H1 (cell line): Measurements from ENCODE around the gene SMAD7. TPM values are rescaled to one million over a fixed set of nuclear protein-coding genes. Genes with fewer than 3 reads are reported as not detected.

Experiments used
- CTCF ChIA-PET: fragments of 300-600 bp; sonication (Branson Sonifier 250); formaldehyde crosslinking; loops from one replicate; lab custom pipeline; 2021; ENCODE audit not compliant: partially characterized antibody; lab: Charles Lee
- POLR2A ChIA-PET: fragments of 300-600 bp; sonication (Branson Sonifier 250); formaldehyde crosslinking; loops from one replicate; lab custom pipeline; 2021; ENCODE audit warnings: inconsistent platforms; ENCODE audit not compliant: partially characterized antibody; lab: Charles Lee
- DNase-seq, 2 experiments: peaks; one replicate each; pipeline versions ENCODE4 v3.0.0 to v3.0.0-alpha.2; 2010 to 2022; ENCODE audit warnings: low spot score in 2 of 2, low read depth in 1 of 2, mixed read lengths in 1 of 2
- FAIRE-seq: peaks from 2 replicates; lab custom pipeline; 2011; peaks lifted over from hg19 to GRCh38; lab: Jason Lieb, UNC
- H2AFZ ChIP-seq: 2 replicates; pipeline ENCODE4 v1.8.1; 2012; ENCODE audit warnings: low read length, inconsistent platforms
- H2AK5ac ChIP-seq: 2 replicates; pipeline ENCODE4 v1.6.1; 2013; ENCODE audit warnings: low read depth, low read length
- H2BK120ac ChIP-seq: replicated peaks from 2 replicates; pipeline ENCODE3; 2013; ENCODE audit warnings: low read depth, low read length, inconsistent platforms
- H2BK12ac ChIP-seq: 2 replicates; pipeline ENCODE4 v1.6.1; 2013; ENCODE audit warnings: low read depth, low read length
- H2BK15ac ChIP-seq: 2 replicates; pipeline ENCODE4 v1.6.1; 2013; ENCODE audit warnings: low read length
- H2BK20ac ChIP-seq: 2 replicates; pipeline ENCODE4 v1.6.1; 2013; ENCODE audit warnings: low read length
- H2BK5ac ChIP-seq: 2 replicates; pipeline ENCODE4 v1.6.1; 2013; ENCODE audit warnings: low read depth, low read length
- H3K14ac ChIP-seq: 2 replicates; pipeline ENCODE4 v1.6.1; 2013; ENCODE audit warnings: inconsistent platforms; ENCODE audit not compliant: insufficient read length
- H3K18ac ChIP-seq: 2 replicates; pipeline ENCODE4 v1.6.1; 2013; ENCODE audit warnings: low read length; ENCODE audit errors: extremely low read depth
- H3K23ac ChIP-seq: 2 replicates; pipeline ENCODE4 v1.6.1; 2013; ENCODE audit warnings: inconsistent platforms; ENCODE audit not compliant: insufficient read length
- H3K23me2 ChIP-seq: 2 replicates; pipeline ENCODE4 v1.6.1; 2013; ENCODE audit warnings: low read depth, low read length
- H3K27ac ChIP-seq: 2 replicates; pipeline ENCODE4 v1.6.1; 2011; ENCODE audit warnings: low read depth, low read length, inconsistent platforms
- H3K27me3 ChIP-seq, 4 experiments: replicated peaks in 1 of 4; 1 replicate in 1 of 4; 2 replicates in 3 of 4; pipeline versions ENCODE4 v1.6.1 to v1.8.1; 2011 to 2013; ENCODE audit warnings: low read length in 3 of 4, mild to moderate bottlenecking in 3 of 4, inconsistent platforms in 2 of 4, mixed read lengths in 2 of 4, moderate library complexity in 1 of 4; ENCODE audit not compliant: control insufficient read depth in 3 of 4, insufficient read depth in 3 of 4; ENCODE audit errors: extremely low read depth in 1 of 4
- H3K36me3 ChIP-seq, 4 experiments: 2 replicates each; pipeline versions ENCODE4 v1.6.1 to v1.8.1; 2011 to 2013; ENCODE audit warnings: mild to moderate bottlenecking in 4 of 4, low read length in 3 of 4, moderate library complexity in 2 of 4, control low read depth in 1 of 4, inconsistent platforms in 1 of 4; ENCODE audit not compliant: insufficient read depth in 4 of 4, control insufficient read depth in 2 of 4
- H3K4ac ChIP-seq: replicated peaks from 2 replicates; pipeline ENCODE3; 2013; ENCODE audit warnings: low read length, low read depth, mixed read lengths, inconsistent platforms; ENCODE audit not compliant: insufficient read length
- H3K4me1 ChIP-seq, 4 experiments: replicated peaks in 1 of 4; 1 replicate in 1 of 4; 2 replicates in 3 of 4; pipeline versions ENCODE4 v1.6.1 to v1.8.1; 2011 to 2013; ENCODE audit warnings: low read length in 3 of 4, inconsistent platforms in 2 of 4, mixed read lengths in 1 of 4; ENCODE audit not compliant: insufficient read depth in 4 of 4, control insufficient read depth in 3 of 4
- H3K4me2 ChIP-seq, 2 experiments: 2 replicates each; pipeline versions ENCODE4 v1.6.1 to v1.8.1; 2011 to 2013; ENCODE audit warnings: low read depth in 2 of 2, low read length in 2 of 2, control low read depth in 1 of 2, inconsistent platforms in 1 of 2, mild to moderate bottlenecking in 1 of 2; ENCODE audit not compliant: insufficient read depth in 1 of 2
- H3K4me3 ChIP-seq, 4 experiments: fragments of 200-600, 300-600 bp in 1 of 4; sonication (generic), shearing (Covaris generic), sonication (Bioruptor Twin) in 1 of 4; 2 replicates each; pipeline versions ENCODE4 v1.5.1 to v1.8.1; 2011 to 2016; ENCODE audit warnings: low read length in 4 of 4, low read depth in 3 of 4, control low read depth in 2 of 4, inconsistent platforms in 2 of 4, mild to moderate bottlenecking in 2 of 4, mixed read lengths in 1 of 4, moderate library complexity in 1 of 4; ENCODE audit not compliant: insufficient read depth in 2 of 4; ENCODE audit errors: extremely low read depth in 1 of 4
- H3K56ac ChIP-seq: replicated peaks from 2 replicates; pipeline ENCODE3; 2013; ENCODE audit warnings: low read depth, mild to moderate bottlenecking, mixed read lengths, low read length, inconsistent platforms; ENCODE audit not compliant: insufficient read length
- H3K79me1 ChIP-seq: 2 replicates; pipeline ENCODE4 v1.6.1; 2013; ENCODE audit warnings: low read depth, low read length, control low read depth
- H3K79me2 ChIP-seq, 2 experiments: 2 replicates each; pipeline versions ENCODE4 v1.6.1 to v1.8.1; 2012 to 2013; ENCODE audit warnings: low read length in 2 of 2, mild to moderate bottlenecking in 2 of 2, inconsistent platforms in 1 of 2; ENCODE audit not compliant: insufficient read depth in 2 of 2, control insufficient read depth in 1 of 2
- H3K9ac ChIP-seq, 4 experiments: replicated peaks in 1 of 4; 1 replicate in 1 of 4; 2 replicates in 3 of 4; pipeline versions ENCODE4 v1.6.1 to v1.8.1; 2011 to 2013; ENCODE audit warnings: low read depth in 3 of 4, low read length in 3 of 4, control low read depth in 2 of 4, mild to moderate bottlenecking in 2 of 4, moderate library complexity in 2 of 4, inconsistent platforms in 1 of 4; ENCODE audit errors: extremely low read depth in 1 of 4
- H3K9me3 ChIP-seq, 2 experiments: 2 replicates each; pipeline versions ENCODE4 v1.6.1 to v1.8.1; 2012 to 2013; ENCODE audit warnings: mild to moderate bottlenecking in 2 of 2, moderate library complexity in 2 of 2, control low read depth in 1 of 2, inconsistent platforms in 1 of 2, low read depth in 1 of 2, low read length in 1 of 2, mixed read lengths in 1 of 2; ENCODE audit not compliant: insufficient read depth in 2 of 2
- H4K20me1 ChIP-seq, 2 experiments: replicated peaks in 1 of 2; 2 replicates each; pipeline versions ENCODE3 to v1.8.1; 2011 to 2013; ENCODE audit warnings: inconsistent platforms in 2 of 2, low read length in 2 of 2, mild to moderate bottlenecking in 1 of 2; ENCODE audit not compliant: insufficient read depth in 2 of 2, control insufficient read depth in 1 of 2
- H4K5ac ChIP-seq: 2 replicates; pipeline ENCODE4 v1.6.1; 2013; ENCODE audit warnings: low read length, low read depth, mixed read lengths, inconsistent platforms; ENCODE audit not compliant: insufficient read length
- H4K8ac ChIP-seq: 2 replicates; pipeline ENCODE4 v1.8.0; 2013; ENCODE audit warnings: mild to moderate bottlenecking, moderate library complexity, low read length, inconsistent platforms; ENCODE audit not compliant: insufficient read depth; ENCODE audit errors: extremely low read depth
- H4K91ac ChIP-seq: replicated peaks from 2 replicates; pipeline ENCODE3; 2013; ENCODE audit warnings: low read length, mixed read lengths, inconsistent platforms; ENCODE audit not compliant: insufficient read length
- BACH1 ChIP-seq: IDR thresholded peaks from 2 replicates; pipeline ENCODE4 v1.6.1; 2012; ENCODE audit warnings: low read length, improper control_type of control experiment
- BCL11A ChIP-seq, 2 experiments: IDR thresholded peaks; one replicate each; pipeline ENCODE4 v1.6.1; 2011; ENCODE audit warnings: low read depth in 2 of 2, low read length in 2 of 2, mild to moderate bottlenecking in 2 of 2
- BRCA1 ChIP-seq: IDR thresholded peaks from 2 replicates; pipeline ENCODE4 v1.6.1; 2012; ENCODE audit warnings: low read depth, low read length, improper control_type of control experiment
- CHD1 ChIP-seq: IDR thresholded peaks from 2 replicates; pipeline ENCODE4 v1.6.1; 2012; ENCODE audit warnings: low read depth, low read length, improper control_type of control experiment
- RAD21 ChIP-seq, 2 experiments: IDR thresholded peaks in 1 of 2; conservative IDR thresholded peaks in 1 of 2; 2 replicates each; pipeline ENCODE4 v1.6.1; 2011; ENCODE audit warnings: low read depth in 2 of 2, low read length in 2 of 2, improper control_type of control experiment in 1 of 2, inconsistent platforms in 1 of 2, mild to moderate bottlenecking in 1 of 2, moderate library complexity in 1 of 2
- SIN3A ChIP-seq, 2 experiments: IDR thresholded peaks in 1 of 2; conservative IDR thresholded peaks in 1 of 2; 2 replicates each; pipeline ENCODE4 v1.6.1; 2011 to 2012; ENCODE audit warnings: low read length in 2 of 2, improper control_type of control experiment in 1 of 2, low read depth in 1 of 2, mild to moderate bottlenecking in 1 of 2
- SIRT6 ChIP-seq: IDR thresholded peaks from one replicate; pipeline ENCODE4 v1.7.1; 2012; ENCODE audit warnings: low read length, inconsistent platforms
- TEAD4 ChIP-seq: IDR thresholded peaks from 2 replicates; pipeline ENCODE4 v1.6.1; 2012; ENCODE audit warnings: low read depth, low read length, inconsistent platforms, mixed read lengths
- WGBS, 2 experiments: shearing (Covaris generic) in 1 of 2; methylation state at CpG; one replicate each; pipeline versions ENCODE4 v1.1.6 to v1.1.7; 2013 to 2015; ENCODE audit warnings: low lambda C conversion rate in 2 of 2, mixed read lengths in 2 of 2, inconsistent platforms in 1 of 2, low coverage in 1 of 2, missing lambda C conversion rate in 1 of 2; ENCODE audit not compliant: insufficient replicate concordance in 2 of 2, insufficient coverage in 1 of 2, insufficient read length in 1 of 2; ENCODE audit errors: extremely low coverage in 1 of 2, missing lambda C conversion rate in 1 of 2; 5-methylcytosine and 5-hydroxymethylcytosine counted together
- polyA plus RNA-seq, 7 experiments: library from polyadenylated mRNA; depleted of rRNA in 3 of 7; stranded (reverse) in 5 of 7; unstranded in 2 of 7; fragments of >200 nt in 5 of 7; fragments of 200-250 nt in 2 of 7; gene quantifications; 1 replicate in 5 of 7; 2 replicates in 1 of 7; 4 replicates in 1 of 7; pipeline versions ENCODE4 v1.2.1 to v1.2.3, GENCODE V29; 2011 to 2013; ENCODE audit warnings: missing spikeins in 2 of 7, mixed read lengths in 2 of 7
- total RNA-seq: library from RNA; stranded (reverse); fragmentation: NEBNext Ultra II Directional; extraction: Animal tissue kit (Norgen Biotek cat#: 25700); gene quantifications from 2 replicates; pipeline ENCODE4 v1.2.1, GENCODE V29; 2021

SMAD7 gene
- total and polyA plus RNA-seq, 2 of the 8 experiments (the other 6 are each of a cell fraction or from before 2014, with no cell fraction given), result 6.5 to 15.5 TPM

DNA sequence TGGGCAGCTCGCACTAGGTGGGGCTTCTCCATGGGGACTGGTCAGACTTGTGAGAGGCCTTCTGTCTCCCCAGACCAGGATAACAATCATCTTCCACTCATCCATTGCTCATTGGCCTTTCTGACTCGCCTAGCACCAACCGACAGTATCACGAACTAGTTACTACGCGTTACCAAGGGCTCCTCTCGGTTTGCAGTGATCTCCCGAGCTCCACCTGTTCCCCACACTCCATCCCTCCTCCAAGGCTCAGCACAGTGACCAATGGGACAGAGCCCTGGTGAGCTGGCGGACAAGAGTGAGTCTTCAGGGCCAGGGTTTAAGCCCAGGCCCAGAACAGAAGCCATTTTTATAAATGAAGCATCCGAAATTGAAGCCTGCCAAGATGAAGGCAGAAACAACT, 42.8 kb upstream of the SMAD7 start:
- Histone ChIP-seq H3K27me3 (no peaks in the 10 kb centered on the region; a peak in 2 of 7 replicates), H2BK15ac (no peak overlapping the region), H3K27ac (no peak overlapping the region), H3K23ac (no peak overlapping the region), H3K79me1 (no peaks in the 10 kb centered on the region), H3K23me2 (no peaks in the 10 kb centered on the region), H3K56ac (no peak overlapping the region), H4K8ac (no peak overlapping the region), H4K20me1 (no peaks in the 10 kb centered on the region), H2BK20ac (no peak overlapping the region; the same call in 1 of the 2 replicates), H2AFZ (no peak overlapping the region), H3K14ac (no peak overlapping the region), H3K9ac (peak overlapping the region in 1 of 4 experiments; percentile 5; a peak in 1 of 7 replicates), H3K9me3 (no peaks in the 10 kb centered on the region), H3K4me3 (no peak overlapping the region), H2BK120ac (no peak overlapping the region), H3K4ac (no peak overlapping the region), H4K5ac (no peak overlapping the region), H4K91ac (no peak overlapping the region), H2BK5ac (no peak overlapping the region; the same call in 1 of the 2 replicates), H2BK12ac (0 out of 2 replicates have a peak overlapping the region, but pooled peaks have one; percentile 50), H3K79me2 (no peaks in the 10 kb centered on the region), H3K36me3 (no peaks in the 10 kb centered on the region), H2AK5ac (no peak overlapping the region), H3K4me1 (peaks cover 6 to 10% (median 8%) of the 10 kb centered on the region in 4 experiments), H3K4me2 (no peak overlapping the region), H3K18ac (no peak overlapping the region)
- CTCF ChIA-PET, result interaction anchor here (1.0 to 1.3 kb wide), 2 partner anchors 28 to 49 kb away, joined by 3 to 6 read pairs; no protein-coding TSS in a partner anchor
- 84% methylated on average over 10 of the region's 10 CpGs; no CpG with 5 or more reads in 1 of the 2 experiments for WGBS, 2 experiments
- POLR2A ChIA-PET, result no interaction called here
- TF ChIP-seq SIN3A (conservative IDR thresholded peaks at IDR 0.05 in 1 of 2, IDR thresholded peaks at IDR 0.05 in 1 of 2; ENCODE audit: low read depth in 1 of 2, low read length in 2 of 2) (no peak), RAD21 (IDR thresholded peaks at IDR 0.05 in 1 of 2, conservative IDR thresholded peaks at IDR 0.05 in 1 of 2; ENCODE audit: low read depth in 2 of 2, low read length in 2 of 2) (no peak), TEAD4 (no peak), BRCA1 (no peak), BACH1 (no peak), CHD1 (no peak), SIRT6 (no peak), BCL11A (IDR thresholded peaks at IDR 0.05; ENCODE audit: low read depth in 2 of 2, low read length in 2 of 2) (no peak)
- DNase-seq (no peak), FAIRE-seq (no peak)
